Measurements from ENCODE around the gene CNOT1.

GRCh38 chr16:58620396-58620795 lies 9.2 kb downstream of the CNOT1 start:
- TF ChIP-seq POLR2A (IDR thresholded peaks at IDR 0.05) (no peak), CTCF (IDR thresholded peaks at IDR 0.05) (no peak)

All from adrenal gland (tissue), 5 donors.